Stimulated activated naive B cell treated with anti-CD40 and anti-IgM and Interleukin-4, amounts not matched to agents 10 μg/mL and 1 μg/mL and 100 μg/mL, for 72 hours (primary cell): Measurements from ENCODE around the gene RASGRF2.

Experiments
- ATAC-seq, 2 donors: fragments of 150-1000 bp; cut with Tn5 transposase; replicated peaks; 2 replicates each; pipeline ENCODE4 v1.10.0; 2021; ENCODE audit warnings: moderate library complexity in 1 of 2
- DNase-seq: peaks from one replicate; pipeline ENCODE4 v3.0.0; 2021
- H3K27ac Mint-ChIP-seq: one replicate; pipeline ENCODE4 v1.8.0; 2022; ENCODE audit warnings: mild to moderate bottlenecking, mixed read lengths
- H3K27me3 Mint-ChIP-seq, 2 donors: one replicate each; pipeline ENCODE4 v1.8.0; 2022; ENCODE audit warnings: mixed read lengths in 2 of 2
- H3K36me3 Mint-ChIP-seq, 2 donors: one replicate each; pipeline ENCODE4 v1.8.0; 2022; ENCODE audit warnings: mixed read lengths in 2 of 2, mild to moderate bottlenecking in 1 of 2
- H3K4me1 Mint-ChIP-seq, 2 donors: one replicate each; pipeline ENCODE4 v1.8.0; 2022; ENCODE audit warnings: mixed read lengths in 2 of 2, mild to moderate bottlenecking in 1 of 2
- H3K4me3 Mint-ChIP-seq, 2 donors: one replicate each; pipeline ENCODE4 v1.8.0; 2022; ENCODE audit warnings: mild to moderate bottlenecking in 2 of 2, mixed read lengths in 2 of 2, moderate library complexity in 1 of 2
- H3K9me3 Mint-ChIP-seq, 2 donors: one replicate each; pipeline ENCODE4 v1.8.0; 2022; ENCODE audit warnings: mixed read lengths in 2 of 2, mild to moderate bottlenecking in 1 of 2

Gene RASGRF2

DNA sequence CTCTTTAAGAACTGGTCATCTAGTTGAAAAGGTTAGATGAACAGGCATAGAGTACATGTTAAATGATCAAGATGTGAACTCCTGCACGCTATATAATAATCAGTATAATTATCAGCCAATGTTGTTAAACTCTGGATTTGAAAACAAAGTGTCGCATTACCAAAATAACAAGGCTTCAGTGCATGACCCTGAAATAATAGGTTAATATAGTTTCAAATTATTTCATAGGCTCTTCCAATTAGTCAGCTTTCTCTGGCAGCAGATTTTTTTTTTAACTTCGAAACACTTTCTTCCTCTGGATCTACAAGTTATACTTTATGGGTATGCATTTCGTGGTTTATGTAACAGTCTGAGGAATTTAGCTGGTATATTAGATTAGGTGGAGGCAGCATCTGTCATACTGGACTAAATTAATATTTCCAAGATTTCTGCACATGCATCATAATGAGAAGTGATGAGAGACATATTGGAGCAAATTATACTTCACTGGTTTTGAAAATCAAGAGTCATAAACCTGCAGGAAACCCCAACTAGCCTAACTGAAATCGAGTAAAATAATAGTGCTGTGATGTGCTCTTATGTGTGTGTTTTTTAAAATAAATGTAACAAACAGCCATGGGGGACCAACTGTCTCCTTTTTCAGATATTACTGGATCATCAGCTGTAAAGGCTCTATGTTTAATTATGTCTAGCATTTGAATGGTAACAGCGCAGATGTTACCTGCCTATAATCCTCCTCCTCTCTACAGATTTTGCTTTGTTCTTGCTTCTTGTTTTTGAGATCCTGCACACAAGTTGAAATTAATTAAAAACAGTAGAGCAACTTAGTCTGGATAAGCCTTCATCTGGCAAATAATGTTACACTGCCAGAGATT, 187.1 kb downstream of the RASGRF2 start:
- Mint-ChIP-seq H3K4me3 (no peak overlapping the region), H3K4me1 (no peaks in the 10 kb centered on the region), H3K36me3 (no peaks in the 10 kb centered on the region), H3K27ac (no peak overlapping the region), H3K9me3 (no peaks in the 10 kb centered on the region), H3K27me3 (peaks cover 11 to 18% of the 10 kb centered on the region in 2 donors)
- DNase-seq (no peak), ATAC-seq (no peak)

DNA sequence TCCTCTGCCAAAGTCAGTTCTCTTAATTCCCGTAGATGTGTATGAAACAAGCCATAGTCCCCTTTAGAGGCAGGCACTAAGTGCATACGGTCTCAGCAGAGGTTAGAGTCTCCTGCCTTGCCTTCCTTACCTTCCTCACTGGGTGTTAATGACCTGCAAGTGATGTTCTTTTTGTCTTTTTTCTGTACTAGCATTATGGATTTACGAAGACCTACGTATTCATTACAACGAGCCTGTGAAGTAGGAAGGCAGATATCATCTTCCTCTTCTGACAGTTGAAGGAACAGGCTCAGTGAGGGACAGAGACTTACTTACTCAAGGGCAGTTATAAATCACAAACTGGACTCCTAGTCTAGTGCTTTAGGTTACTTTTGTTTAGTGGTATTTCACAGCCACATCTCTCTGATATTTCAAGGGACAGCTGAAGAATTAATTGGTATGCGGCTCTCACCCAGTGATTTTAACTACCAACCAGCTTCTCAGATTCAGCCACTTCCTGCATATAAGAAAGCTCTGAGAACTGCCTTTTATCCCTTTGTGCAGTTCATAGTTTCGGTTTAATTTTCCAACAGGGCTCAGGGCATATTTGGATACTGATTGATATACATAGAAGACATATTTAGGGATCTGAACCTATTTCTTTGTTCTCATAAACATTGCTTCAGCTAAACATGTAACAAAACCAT, 187.9 kb downstream of the RASGRF2 start:
- Mint-ChIP-seq H3K4me1 (no peaks in the 10 kb centered on the region), H3K27ac (no peak overlapping the region), H3K27me3 (peaks cover 11 to 18% of the 10 kb centered on the region in 2 donors), H3K4me3 (no peak overlapping the region), H3K9me3 (no peaks in the 10 kb centered on the region), H3K36me3 (no peaks in the 10 kb centered on the region)
- no peak for DNase-seq
- no peak for ATAC-seq

DNA sequence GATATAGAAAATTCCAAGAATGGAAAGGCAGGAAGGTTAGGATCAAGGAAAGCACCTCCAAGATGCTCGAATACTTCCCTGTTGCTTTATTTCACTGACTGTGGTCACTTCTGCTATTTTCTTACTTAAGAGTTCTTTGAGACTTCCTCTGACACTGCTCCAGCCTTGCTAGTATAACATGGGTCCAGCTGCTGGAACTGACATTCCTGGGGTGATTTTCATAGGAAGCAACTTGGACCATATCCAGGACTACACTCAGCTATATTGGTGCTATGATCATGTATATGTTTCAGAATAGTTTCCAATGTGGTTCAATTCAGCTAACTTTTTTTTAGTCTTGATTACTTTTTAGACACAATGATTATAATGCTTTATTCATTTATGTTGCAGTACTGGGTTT, 191.4 kb downstream of the RASGRF2 start:
- Mint-ChIP-seq H3K27me3 (peaks cover 9 to 11% of the 10 kb centered on the region in 2 donors), H3K36me3 (peaks cover 3 to 4% of the 10 kb centered on the region in 2 donors), H3K9me3 (peaks cover 4 to 6% of the 10 kb centered on the region in 2 donors), H3K4me3 (no peak overlapping the region), H3K4me1 (peaks cover 0 to 8% of the 10 kb centered on the region in 2 donors), H3K27ac (no peak overlapping the region)
- DNase-seq (no peak), ATAC-seq (no peak)

DNA sequence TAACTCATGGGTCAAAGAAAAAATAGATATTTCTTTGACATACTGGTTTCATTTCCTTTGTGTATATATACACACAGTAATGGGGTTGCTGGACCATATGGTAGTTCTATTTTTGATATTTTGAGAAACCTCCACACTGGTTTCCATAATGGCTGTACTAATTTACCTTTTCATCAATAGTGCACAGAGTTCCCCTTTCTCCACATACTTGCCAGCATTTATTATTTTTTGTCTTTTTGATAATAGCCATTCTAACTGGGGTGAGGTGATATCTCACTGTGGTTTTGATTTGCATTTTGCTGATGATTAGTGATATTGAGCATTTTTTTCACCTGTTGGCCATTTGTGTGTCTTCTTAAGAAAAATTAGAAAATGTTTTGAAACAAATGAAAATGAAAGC, 194.6 kb downstream of the RASGRF2 start:
- DNase-seq, result no peak
- Mint-ChIP-seq H3K4me1 (peaks cover 2 to 8% of the 10 kb centered on the region in 2 donors), H3K27ac (no peak overlapping the region), H3K27me3 (peaks cover 4 to 5% of the 10 kb centered on the region in 2 donors), H3K36me3 (peaks cover 3 to 4% of the 10 kb centered on the region in 2 donors), H3K9me3 (peaks cover 4 to 8% of the 10 kb centered on the region in 2 donors), H3K4me3 (no peak overlapping the region)
- ATAC-seq, result no peak

DNA sequence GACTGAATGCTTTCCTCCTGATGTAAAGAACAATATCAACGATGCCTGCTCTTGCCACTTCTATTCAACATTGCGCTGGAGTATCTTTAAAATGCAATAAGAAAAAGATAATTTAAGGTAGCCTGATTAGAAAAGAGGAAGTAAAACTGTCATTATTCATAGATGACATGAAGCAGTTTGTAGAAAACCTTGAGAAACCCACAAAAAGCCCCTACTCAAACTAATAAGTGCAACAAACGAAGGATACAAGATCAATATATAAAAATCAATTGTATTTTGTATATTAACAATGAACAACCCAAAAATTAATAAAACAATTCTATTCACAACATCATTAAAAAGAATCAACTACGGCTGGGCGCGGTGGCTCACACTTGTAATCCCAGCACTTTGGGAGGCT, 196.6 kb downstream of the RASGRF2 start:
- Mint-ChIP-seq H3K9me3 (peaks cover 4 to 8% of the 10 kb centered on the region in 2 donors), H3K36me3 (peaks cover 3 to 4% of the 10 kb centered on the region in 2 donors), H3K27ac (no peak overlapping the region), H3K4me1 (peaks cover 2 to 13% of the 10 kb centered on the region in 2 donors), H3K4me3 (no peak overlapping the region), H3K27me3 (no peaks in the 10 kb centered on the region)
- DNase-seq (no peak), ATAC-seq (peak in 1 of 2 donors; percentile 42)

DNA sequence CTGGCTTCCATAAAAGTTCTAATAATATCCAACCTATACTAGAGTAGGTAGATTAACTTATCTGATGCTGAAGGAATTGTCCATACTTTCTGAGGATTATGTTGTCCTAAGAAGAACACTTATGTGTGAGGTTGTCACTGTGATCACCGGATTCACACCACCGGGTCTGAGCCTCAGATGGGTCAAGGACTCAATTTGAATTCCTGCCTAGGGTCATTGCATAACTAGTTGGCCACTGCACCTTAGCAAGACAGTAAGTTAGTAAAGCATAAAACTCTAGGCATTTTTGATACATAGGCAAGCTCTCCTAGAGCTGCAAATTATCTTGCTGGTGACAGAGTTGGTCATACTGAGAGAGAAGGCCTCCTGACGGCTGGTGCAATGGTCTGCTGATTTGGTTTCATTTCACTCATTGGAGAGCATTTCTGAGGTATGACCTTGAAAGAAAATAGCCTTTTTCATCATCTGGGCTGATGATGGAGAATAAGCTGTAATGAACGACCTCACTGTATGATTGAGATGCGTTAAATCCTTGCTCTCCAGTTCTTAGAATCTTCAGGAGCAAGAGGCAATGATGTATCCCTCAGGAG, 200.9 kb downstream of the RASGRF2 start:
- Mint-ChIP-seq H3K27me3 (no peaks in the 10 kb centered on the region), H3K9me3 (peaks cover 0 to 2% of the 10 kb centered on the region in 2 donors), H3K36me3 (no peaks in the 10 kb centered on the region), H3K4me3 (no peak overlapping the region), H3K27ac (no peak overlapping the region), H3K4me1 (peaks cover 5 to 6% of the 10 kb centered on the region in 2 donors)
- peak; percentile 69 to 77 for ATAC-seq
- no peak for DNase-seq

DNA sequence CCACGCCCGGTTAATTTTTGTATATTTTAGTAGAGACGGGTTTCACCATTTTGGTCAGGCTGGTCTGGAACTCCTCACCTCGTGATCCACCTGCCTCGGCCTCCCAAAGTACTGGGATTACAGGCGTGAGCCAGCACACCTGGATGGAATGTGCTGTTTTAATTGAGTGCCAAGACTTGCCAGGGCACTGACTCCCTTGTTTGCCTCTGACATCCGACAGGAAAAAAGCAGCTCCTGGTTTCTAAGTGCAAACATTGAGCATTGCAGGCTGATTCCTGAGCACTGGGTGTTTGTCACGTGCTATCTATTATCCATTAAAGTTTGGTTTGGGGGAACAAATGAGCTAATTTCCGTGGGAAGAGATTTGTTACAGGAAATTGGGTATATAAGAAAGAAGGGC, 202.3 kb downstream of the RASGRF2 start:
- H3K27ac Mint-ChIP-seq, result no peak overlapping the region

DNA sequence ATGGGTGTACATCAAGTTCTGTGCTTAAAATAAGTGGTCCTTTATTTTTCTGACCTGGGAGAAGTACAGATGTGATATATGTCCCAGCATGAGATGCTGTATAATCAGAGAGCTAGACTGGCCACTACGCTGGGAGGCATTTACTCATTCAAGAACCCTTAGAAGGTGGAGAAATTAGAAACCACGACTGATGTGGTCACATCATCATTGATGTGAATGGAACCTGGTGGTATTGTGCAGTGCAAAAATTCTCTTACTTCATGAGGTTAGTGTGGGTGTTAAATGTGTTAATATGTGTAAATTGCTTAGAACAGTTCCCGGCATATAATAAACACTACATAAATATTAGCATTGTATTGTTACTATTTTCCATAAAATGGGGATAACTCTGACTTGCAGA, 203.5 kb downstream of the RASGRF2 start:
- DNase-seq (no peak), ATAC-seq (peak in 1 of 2 donors; percentile 20)
- Mint-ChIP-seq H3K27me3 (peaks cover 3 to 9% of the 10 kb centered on the region in 2 donors), H3K9me3 (no peaks in the 10 kb centered on the region), H3K4me3 (no peak overlapping the region), H3K36me3 (no peaks in the 10 kb centered on the region), H3K4me1 (peaks cover 3 to 5% of the 10 kb centered on the region in 2 donors), H3K27ac (no peak overlapping the region)

More for the DNA sequence above, 202.3 kb downstream of the RASGRF2 start:
- DNase-seq, result no peak
- Mint-ChIP-seq H3K36me3 (no peaks in the 10 kb centered on the region), H3K9me3 (peaks cover 0 to under 1% of the 10 kb centered on the region in 2 donors), H3K4me1 (peaks cover 4 to 5% of the 10 kb centered on the region in 2 donors), H3K27me3 (no peaks in the 10 kb centered on the region), H3K4me3 (no peak overlapping the region)
- no peak for ATAC-seq

DNA sequence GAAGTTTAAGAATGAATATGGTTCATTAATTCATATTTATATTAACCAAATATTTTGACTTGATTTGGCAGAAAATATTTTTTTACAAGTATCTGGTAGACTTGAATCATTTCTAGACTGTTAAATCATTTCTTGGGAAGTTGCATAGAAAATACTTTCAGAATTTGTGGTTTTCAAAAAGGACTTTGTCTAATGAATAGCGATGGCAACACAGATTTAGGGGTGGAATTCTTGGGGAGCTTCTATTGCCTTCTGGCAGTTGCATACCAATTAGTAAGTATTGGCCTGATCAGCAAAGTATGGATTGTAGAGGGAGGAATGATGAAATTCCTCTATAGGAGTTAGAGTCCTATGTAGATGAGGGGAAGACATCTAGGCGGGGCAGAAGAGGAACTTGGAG, 204.3 kb downstream of the RASGRF2 start:
- ATAC-seq (no peak), DNase-seq (no peak)
- Mint-ChIP-seq H3K4me3 (no peak overlapping the region), H3K27me3 (peaks cover 4 to 18% of the 10 kb centered on the region in 2 donors), H3K27ac (peak overlapping the region; percentile 75), H3K36me3 (no peaks in the 10 kb centered on the region), H3K4me1 (peaks cover 3 to 5% of the 10 kb centered on the region in 2 donors), H3K9me3 (no peaks in the 10 kb centered on the region)

DNA sequence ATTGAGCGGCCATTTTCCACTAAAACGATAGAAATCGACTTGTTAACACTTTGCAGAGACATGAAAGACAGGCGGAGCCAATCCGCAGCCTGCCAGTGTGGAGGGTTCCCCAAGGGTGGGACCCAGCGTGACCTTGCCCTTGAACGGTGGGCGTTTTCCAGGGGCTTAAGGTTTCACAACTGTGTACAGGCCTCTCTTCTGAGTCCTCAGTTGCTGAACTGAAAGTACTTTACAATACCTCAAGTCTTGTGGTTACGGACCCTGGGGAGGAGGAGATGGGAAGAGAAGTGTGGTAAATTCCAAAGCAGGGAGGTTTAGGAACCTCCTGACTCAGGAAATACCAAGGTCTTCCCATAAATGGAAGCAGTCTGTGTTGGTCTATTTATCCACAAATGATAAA, 204.8 kb downstream of the RASGRF2 start:
- no peak overlapping the region for H3K4me3 Mint-ChIP-seq
- ATAC-seq (no peak), DNase-seq (no peak)
- peaks cover 9 to 22% of the 10 kb centered on the region in 2 donors for H3K27me3 Mint-ChIP-seq
- H3K4me1 Mint-ChIP-seq, result peaks cover 3 to 5% of the 10 kb centered on the region in 2 donors
- H3K36me3 Mint-ChIP-seq, result no peaks in the 10 kb centered on the region
- peak overlapping the region; percentile 75 for H3K27ac Mint-ChIP-seq
- H3K9me3 Mint-ChIP-seq, result no peaks in the 10 kb centered on the region

DNA sequence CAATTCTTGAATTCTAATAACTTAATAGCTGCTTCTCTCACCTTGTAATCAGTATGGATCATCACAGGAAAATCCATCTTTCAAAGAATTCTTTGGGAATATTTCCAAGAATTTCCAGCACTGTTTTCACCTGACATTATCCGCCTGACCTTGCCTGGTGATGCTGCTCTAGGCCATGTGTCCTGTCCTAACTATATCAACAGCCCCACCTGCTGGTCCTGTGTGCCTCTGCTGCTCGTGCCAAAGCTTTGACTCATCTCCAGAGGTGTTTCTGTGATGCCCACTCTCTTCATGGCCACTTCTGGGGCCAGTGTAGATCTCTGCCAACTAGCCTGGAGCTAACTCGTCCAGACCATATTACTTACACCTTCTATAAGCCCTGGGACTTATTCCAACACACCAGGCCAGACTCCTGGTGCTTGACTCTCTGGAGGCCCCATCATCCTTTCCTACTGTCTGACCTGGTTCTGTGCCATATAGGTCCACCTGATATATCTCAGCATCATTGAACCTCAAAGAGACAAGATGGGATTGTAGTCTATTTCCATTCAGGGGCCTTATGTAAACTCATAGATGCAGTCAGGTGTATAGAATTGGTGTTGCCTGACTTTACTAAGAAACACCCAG, 205.4 kb downstream of the RASGRF2 start:
- peaks cover 15 to 25% of the 10 kb centered on the region in 2 donors for H3K27me3 Mint-ChIP-seq
- H3K36me3 Mint-ChIP-seq, result no peaks in the 10 kb centered on the region
- H3K27ac Mint-ChIP-seq, result no peak overlapping the region
- H3K4me1 Mint-ChIP-seq, result peaks cover 3 to 5% of the 10 kb centered on the region in 2 donors
- DNase-seq (peak; percentile 34), ATAC-seq (peak; percentile 86 to 87)
- no peaks in the 10 kb centered on the region for H3K9me3 Mint-ChIP-seq
- H3K4me3 Mint-ChIP-seq, result no peak overlapping the region

DNA sequence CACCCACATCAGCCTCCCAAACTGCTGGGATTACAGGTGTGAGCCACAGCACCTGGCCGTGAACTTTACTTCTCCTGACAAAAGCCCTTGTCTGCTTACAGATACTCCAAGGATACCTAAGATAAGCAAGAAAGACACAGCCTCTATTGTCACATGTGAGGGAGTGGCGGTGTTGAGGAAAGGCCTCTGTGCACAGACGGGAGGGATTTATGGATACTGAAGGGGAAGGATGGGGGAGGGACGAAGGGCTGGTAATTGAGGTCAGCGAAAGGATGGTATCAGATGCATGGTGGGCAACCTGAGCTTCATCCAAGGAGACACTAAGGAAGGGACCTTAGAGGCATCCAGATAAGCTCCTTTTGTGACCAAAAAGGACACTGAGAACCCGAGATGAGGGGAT, 206.3 kb downstream of the RASGRF2 start:
- H3K27me3 Mint-ChIP-seq, result peaks cover 15 to 25% of the 10 kb centered on the region in 2 donors
- H3K4me3 Mint-ChIP-seq, result no peak overlapping the region
- H3K9me3 Mint-ChIP-seq, result no peaks in the 10 kb centered on the region
- DNase-seq, result no peak
- ATAC-seq, result no peak
- no peaks in the 10 kb centered on the region for H3K36me3 Mint-ChIP-seq
- no peak overlapping the region for H3K27ac Mint-ChIP-seq
- peaks cover under 1 to 3% of the 10 kb centered on the region in 2 donors for H3K4me1 Mint-ChIP-seq

DNA sequence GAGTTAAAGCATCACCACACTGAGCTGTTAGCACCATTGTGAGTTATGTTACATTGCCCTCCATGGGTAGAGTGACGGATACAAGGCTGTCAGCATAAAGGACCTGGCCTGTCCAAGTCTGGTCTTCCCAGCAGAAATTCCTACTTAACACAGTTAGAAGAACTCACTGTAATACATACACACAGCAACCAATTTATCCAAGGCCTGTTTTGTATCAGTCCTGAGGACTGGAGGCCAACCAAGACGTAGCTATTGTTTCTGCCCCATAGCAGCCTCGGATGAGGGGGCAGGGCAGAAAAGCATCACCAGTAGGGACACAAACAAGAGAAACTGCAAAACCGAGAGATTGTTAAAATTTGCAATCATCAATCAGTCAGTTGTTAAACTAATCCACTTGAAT, 206.9 kb downstream of the RASGRF2 start:
- DNase-seq, result no peak
- no peak for ATAC-seq
- Mint-ChIP-seq H3K9me3 (no peaks in the 10 kb centered on the region), H3K36me3 (no peaks in the 10 kb centered on the region), H3K4me1 (peaks cover 0 to 3% of the 10 kb centered on the region in 2 donors), H3K4me3 (no peak overlapping the region), H3K27ac (no peak overlapping the region), H3K27me3 (peaks cover 18 to 25% of the 10 kb centered on the region in 2 donors)

DNA sequence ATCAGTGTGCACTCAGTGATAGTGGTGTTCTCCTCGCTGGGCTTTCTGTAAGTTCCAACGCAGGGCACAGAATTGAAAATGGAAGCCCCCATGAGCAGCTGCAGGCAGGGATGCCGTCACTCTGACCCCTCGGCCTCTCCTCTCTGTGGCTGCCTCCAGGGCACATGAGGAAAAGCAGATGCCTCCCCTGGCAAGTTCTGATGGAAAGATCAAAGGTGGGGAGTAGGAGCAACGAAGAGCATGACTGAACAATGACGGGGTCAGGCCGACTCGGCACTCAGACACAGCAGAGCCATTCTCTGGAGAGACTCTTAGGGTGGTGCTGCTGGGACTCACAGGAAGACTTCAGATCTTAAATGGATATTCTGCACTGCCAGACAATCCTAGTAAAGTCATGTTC, 207.4 kb downstream of the RASGRF2 start:
- peaks cover 0 to 3% of the 10 kb centered on the region in 2 donors for H3K4me1 Mint-ChIP-seq
- ATAC-seq, result no peak
- no peak overlapping the region for H3K4me3 Mint-ChIP-seq
- H3K36me3 Mint-ChIP-seq, result no peaks in the 10 kb centered on the region
- H3K27ac Mint-ChIP-seq, result no peak overlapping the region
- no peaks in the 10 kb centered on the region for H3K9me3 Mint-ChIP-seq
- DNase-seq, result no peak
- H3K27me3 Mint-ChIP-seq, result peaks cover 18 to 25% of the 10 kb centered on the region in 2 donors
